GM21825 (cell line): ENCODE results near the gene APLNR.
"Not testable (repeated sequence)": the region's sequence is repeated elsewhere in the genome, so short reads cannot be mapped to it uniquely, and the experiment has no call there.

ENCODE experiments used
- ATAC-seq: cut with Tn5 transposase; IDR thresholded peaks from one replicate; pipeline ENCODE4 v1.9.1; 2021; ENCODE audit warnings: mild to moderate bottlenecking, moderate library complexity; ENCODE audit not compliant: unreplicated experiment

APLNR gene

GRCh38 chr11:57237204-57237681 is at the start of gene APLNR:
TSS of gene APLNR (minus strand) at chr11:57237250. CDS start at chr11:57237004, 246 bp downstream.
- ATAC-seq, result no peak

- no peak for ATAC-seq
Measured at GRCh38 chr11:57283231-57283990, 46.4 kb upstream of the APLNR start.

GRCh38 chr11:57281546-57281945 is 44.5 kb upstream of the APLNR start:
- not testable (repeated sequence) for ATAC-seq

- ATAC-seq, result no peak
Measured at GRCh38 chr11:57279116-57279515, 42.1 kb upstream of the APLNR start.

GRCh38 chr11:57278721-57279095 is 41.7 kb upstream of the APLNR start:
- no peak for ATAC-seq

- peak; percentile 73 for ATAC-seq
Measured at GRCh38 chr11:57277845-57278720, 41.0 kb upstream of the APLNR start.

- no peak for ATAC-seq
Measured at GRCh38 chr11:57276971-57277675, 40.1 kb upstream of the APLNR start.

GRCh38 chr11:57276169-57276970 is 39.3 kb upstream of the APLNR start:
- ATAC-seq, result no peak

GRCh38 chr11:57275582-57275981 is 38.5 kb upstream of the APLNR start:
- no peak for ATAC-seq

- ATAC-seq, result no peak
Measured at GRCh38 chr11:57274904-57275498, 38.0 kb upstream of the APLNR start.

GRCh38 chr11:57273448-57274058 is 36.5 kb upstream of the APLNR start:
- no peak for ATAC-seq

GRCh38 chr11:57269571-57270021 is 32.5 kb upstream of the APLNR start:
- no peak for ATAC-seq

GRCh38 chr11:57266157-57266556 is 29.1 kb upstream of the APLNR start:
- no peak for ATAC-seq

GRCh38 chr11:57263351-57263750 is 26.3 kb upstream of the APLNR start:
- no peak for ATAC-seq

GRCh38 chr11:57262157-57262556 is 25.1 kb upstream of the APLNR start:
- ATAC-seq, result no peak

- ATAC-seq, result no peak
Measured at GRCh38 chr11:57260937-57261783, 24.1 kb upstream of the APLNR start.

- no peak for ATAC-seq
Measured at GRCh38 chr11:57256119-57256518, 19.1 kb upstream of the APLNR start.

- ATAC-seq, result no peak
Measured at GRCh38 chr11:57255618-57256017, 18.6 kb upstream of the APLNR start.

GRCh38 chr11:57254631-57255030 is 17.6 kb upstream of the APLNR start:
- no peak for ATAC-seq
